GM12878 (cell line): ENCODE results near the gene TNKS1BP1.

Source experiments
- CBFB ChIP-seq: IDR thresholded peaks from 2 replicates; pipeline ENCODE4 v1.6.1; 2016; ENCODE audit warnings: antibody characterized with exemption, low read depth
- CBX5 ChIP-seq: sonication (generic); IDR thresholded peaks from 2 replicates; pipeline ENCODE4 v1.6.1; 2016; ENCODE audit warnings: low read depth, moderate library complexity, mild to moderate bottlenecking, inconsistent platforms
- CHD4 ChIP-seq: fragments of 200-600 bp; sonication (generic); IDR thresholded peaks from 2 replicates; pipeline ENCODE4 v1.6.1; 2016; ENCODE audit warnings: mild to moderate bottlenecking
- CTCF ChIP-seq, 3 experiments: IDR thresholded peaks in 2 of 3; conservative IDR thresholded peaks in 1 of 3; 2 replicates each; pipeline ENCODE4 v1.5.1; 2011; ENCODE audit warnings: low read depth in 3 of 3, low read length in 3 of 3, mild to moderate bottlenecking in 3 of 3, control low read depth in 2 of 3, moderate library complexity in 2 of 3, inconsistent platforms in 1 of 3, mixed read lengths in 1 of 3; ENCODE audit not compliant: control insufficient read depth in 2 of 3, insufficient read depth in 1 of 3; ENCODE audit errors: extremely low read depth in 1 of 3
- EGR1 ChIP-seq, 2 experiments: IDR thresholded peaks; 1 replicate in 1 of 2; 2 replicates in 1 of 2; pipeline ENCODE4 v1.6.1; 2011 to 2012; ENCODE audit warnings: low read depth in 2 of 2, low read length in 2 of 2, borderline replicate concordance in 1 of 2, mild to moderate bottlenecking in 1 of 2, moderate library complexity in 1 of 2
- GABPA ChIP-seq: IDR thresholded peaks from 2 replicates; pipeline ENCODE4 v1.6.1; 2014; ENCODE audit warnings: antibody characterized with exemption, low read depth, mild to moderate bottlenecking, inconsistent platforms
- HDAC2 ChIP-seq: fragments of 200-600 bp; sonication (generic); IDR thresholded peaks from 2 replicates; pipeline ENCODE4 v1.6.1; 2017
- POLR2A ChIP-seq: IDR thresholded peaks from 2 replicates; pipeline ENCODE4 v1.6.1; 2011; ENCODE audit warnings: low read depth, mild to moderate bottlenecking, low read length
- POLR2AphosphoS5 ChIP-seq: IDR thresholded peaks from 2 replicates; pipeline ENCODE4 v1.6.1; 2011; ENCODE audit warnings: mild to moderate bottlenecking, low read length, inconsistent platforms
- SMC3 ChIP-seq: IDR thresholded peaks from 2 replicates; pipeline ENCODE4 v1.6.1; 2011; ENCODE audit warnings: low read length, improper control_type of control experiment, borderline replicate concordance
- USF2 ChIP-seq: IDR thresholded peaks from 2 replicates; pipeline ENCODE4 v1.6.1; 2011; ENCODE audit warnings: low read depth, low read length, improper control_type of control experiment, borderline replicate concordance
- ZNF274 ChIP-seq: IDR thresholded peaks from one replicate; pipeline ENCODE4 v1.8.0; 2011; ENCODE audit not compliant: insufficient read length, insufficient read depth
- ZZZ3 ChIP-seq: IDR thresholded peaks from 2 replicates; pipeline ENCODE4 v1.6.1; 2011; ENCODE audit warnings: low read depth; ENCODE audit not compliant: control insufficient read depth, insufficient read length

- TF ChIP-seq POLR2A (no peak), CTCF (IDR thresholded peaks at IDR 0.05 in 2 of 3, conservative IDR thresholded peaks at IDR 0.05 in 1 of 3; ENCODE audit: control insufficient read depth in 2 of 3, extremely low read depth in 1 of 3, insufficient read depth in 1 of 3, low read depth in 3 of 3, low read length in 3 of 3) (no peak), EGR1 (IDR thresholded peaks at IDR 0.05; ENCODE audit: borderline replicate concordance in 1 of 2, low read depth in 2 of 2, low read length in 2 of 2) (no peak), CHD4 (no peak), CBX5 (no peak), USF2 (no peak), ZNF274 (no peak), GABPA (no peak), POLR2AphosphoS5 (no peak), HDAC2 (no peak), SMC3 (no peak), CBFB (no peak), ZZZ3 (no peak)
These were observed 40.3 kb upstream of the TNKS1BP1 start for GRCh38 chr11:57364851-57365660.
